Measurements from ENCODE around the gene ZNF747. TPM values are rescaled to one million over a fixed set of nuclear protein-coding genes. Genes with fewer than 3 reads are reported as not detected.

ZNF747 gene
- total RNA-seq, 1 donor from 2014 or later = 9.7 TPM

GRCh38 chr16:30557957-30558788 is 23.5 kb upstream of the ZNF747 start, which contains the start of gene ZNF764:
Gene ZNF764 (minus strand): TSS chr16:30558374. CDS start chr16:30558182, 192 bp downstream.
- Mint-ChIP-seq H3K4me1 (ENCODE audit: unreplicated experiment) (peaks cover 31% of the 10 kb centered on the region), H3K4me3 (ENCODE audit: unreplicated experiment) (peak within 1 kb of the TSS; percentile 89)
- TF ChIP-seq CTCF (IDR thresholded peaks at IDR 0.05; ENCODE audit: unreplicated experiment) = no peak

GRCh38 chr16:30557707-30557956 is 23.0 kb upstream of the ZNF747 start:
- peak; percentile 17 for DNase-seq (ENCODE audit: low spot score)
- H3K4me3 Mint-ChIP-seq (ENCODE audit: unreplicated experiment) = peak overlapping the region; percentile 88
- H3K4me1 Mint-ChIP-seq (ENCODE audit: unreplicated experiment) = peaks cover 32% of the 10 kb centered on the region
- peaks cover 10% of the 10 kb centered on the region for H3K27me3 Mint-ChIP-seq (ENCODE audit: unreplicated experiment)
- TF ChIP-seq CTCF (IDR thresholded peaks at IDR 0.05; ENCODE audit: unreplicated experiment) = no peak
- peak overlapping the region; percentile 86 for H3K27ac Mint-ChIP-seq (ENCODE audit: unreplicated experiment)
- no peaks in the 10 kb centered on the region for H3K9me3 Mint-ChIP-seq (ENCODE audit: unreplicated experiment)
- H3K36me3 Mint-ChIP-seq (ENCODE audit: low read depth, unreplicated experiment) = peaks cover 15% of the 10 kb centered on the region

More at GRCh38 chr16:30557957-30558788, 23.5 kb upstream of the ZNF747 start, which contains the start of gene ZNF764:
- peaks cover 15% of the 10 kb centered on the region for H3K36me3 Mint-ChIP-seq (ENCODE audit: low read depth, unreplicated experiment)
- H3K9me3 Mint-ChIP-seq (ENCODE audit: unreplicated experiment) = no peaks in the 10 kb centered on the region
- H3K27ac Mint-ChIP-seq (ENCODE audit: unreplicated experiment) = peak within 1 kb of the TSS; percentile 92
- DNase-seq (ENCODE audit: low spot score) = peak; percentile 92
- H3K27me3 Mint-ChIP-seq (ENCODE audit: unreplicated experiment) = peaks cover 10% of the 10 kb centered on the region

GRCh38 chr16:30556125-30556473 is 21.4 kb upstream of the ZNF747 start:
- Mint-ChIP-seq H3K9me3 (ENCODE audit: unreplicated experiment) (no peaks in the 10 kb centered on the region), H3K4me1 (ENCODE audit: unreplicated experiment) (peaks cover 29% of the 10 kb centered on the region), H3K27me3 (ENCODE audit: unreplicated experiment) (peaks cover 8% of the 10 kb centered on the region), H3K27ac (ENCODE audit: unreplicated experiment) (no peak overlapping the region), H3K36me3 (ENCODE audit: low read depth, unreplicated experiment) (peaks cover 15% of the 10 kb centered on the region), H3K4me3 (ENCODE audit: unreplicated experiment) (peak overlapping the region; percentile 85)
- no peak for TF ChIP-seq CTCF (IDR thresholded peaks at IDR 0.05; ENCODE audit: unreplicated experiment)
- no peak for DNase-seq (ENCODE audit: low spot score)

- Mint-ChIP-seq H3K9me3 (ENCODE audit: unreplicated experiment) (no peaks in the 10 kb centered on the region), H3K4me3 (ENCODE audit: unreplicated experiment) (peak overlapping the region; percentile 85), H3K27me3 (ENCODE audit: unreplicated experiment) (peaks cover 8% of the 10 kb centered on the region), H3K36me3 (ENCODE audit: low read depth, unreplicated experiment) (peaks cover 15% of the 10 kb centered on the region), H3K27ac (ENCODE audit: unreplicated experiment) (no peak overlapping the region), H3K4me1 (ENCODE audit: unreplicated experiment) (peaks cover 29% of the 10 kb centered on the region)
- DNase-seq (ENCODE audit: low spot score) = no peak
- no peak for TF ChIP-seq CTCF (IDR thresholded peaks at IDR 0.05; ENCODE audit: unreplicated experiment)
Measured at GRCh38 chr16:30555315-30556124, 20.9 kb upstream of the ZNF747 start.
